NOMO-1 treated with dmso at 0.1 percent for 144 hours (cell line): ENCODE data around the gene CLDN11.

ENCODE experiments used
- DNase-seq: peaks from one replicate; lab custom pipeline; 2025; ENCODE audit not compliant: unreplicated experiment; lab: John Stamatoyannopoulos, UW

Gene CLDN11

DNA sequence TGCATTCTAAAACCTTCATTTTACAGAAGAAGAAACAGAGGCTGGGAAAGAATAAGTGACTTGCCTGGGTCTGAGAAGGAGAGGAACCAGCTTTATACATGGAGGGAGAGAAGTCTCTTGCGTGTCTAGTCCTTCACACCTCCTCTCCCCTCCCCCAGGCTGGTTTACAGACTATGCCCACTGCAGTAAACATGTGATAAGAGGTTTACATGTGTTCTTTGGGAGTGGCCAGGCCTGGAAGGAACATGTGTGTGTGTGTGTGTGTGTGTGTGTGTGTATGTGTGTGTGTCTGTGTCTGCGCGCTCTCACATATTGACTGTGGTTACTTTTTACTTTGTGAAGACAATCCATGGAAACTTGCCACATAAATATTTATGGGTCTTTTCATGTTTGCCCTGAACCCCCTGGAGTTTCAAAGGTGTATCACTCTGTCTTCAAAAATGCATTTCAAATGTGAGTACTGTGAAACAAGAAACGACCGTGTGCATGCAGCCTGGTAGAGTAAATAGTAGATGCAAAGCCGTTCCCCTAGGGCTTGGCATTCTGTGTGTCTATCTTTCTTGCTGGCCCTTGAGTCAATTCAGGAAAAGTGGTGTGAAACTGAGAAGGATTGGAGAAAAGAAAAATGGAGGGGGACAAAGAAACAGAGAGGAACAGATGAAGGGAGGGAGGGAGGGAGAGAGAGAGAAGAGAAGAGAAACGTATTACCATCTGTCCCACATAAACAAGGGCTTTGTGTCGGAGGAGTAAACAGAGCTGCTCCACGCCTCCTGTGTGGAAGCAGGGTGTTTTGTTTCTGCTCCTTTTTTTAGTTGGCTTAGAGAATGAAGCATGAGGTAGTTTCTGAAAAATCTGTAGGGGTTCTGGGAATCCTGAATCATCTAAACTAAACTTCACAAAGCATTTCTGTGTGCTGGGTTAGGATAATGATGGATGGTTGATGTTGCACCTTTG lies 51.7 kb downstream of the CLDN11 start:
- no peak for DNase-seq

DNA sequence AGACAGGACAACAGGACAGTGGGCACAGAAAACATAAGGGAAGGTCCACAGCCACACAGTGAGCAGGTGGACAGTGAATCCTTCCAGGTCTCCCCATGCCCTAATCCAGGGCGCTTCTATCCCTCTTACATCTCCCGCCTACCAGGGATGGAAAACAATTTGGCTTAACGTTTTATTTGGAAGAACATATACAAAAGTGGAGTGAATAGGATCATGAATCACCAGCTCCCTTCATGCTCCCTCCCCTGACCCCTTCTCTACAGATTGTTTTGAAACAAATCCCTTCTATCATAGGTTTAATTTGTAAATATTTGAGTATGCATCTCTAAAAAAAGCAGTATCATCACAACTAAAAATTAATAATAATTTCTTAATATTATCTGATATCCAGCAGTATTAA lies 52.5 kb downstream of the CLDN11 start:
- DNase-seq, result no peak

DNA sequence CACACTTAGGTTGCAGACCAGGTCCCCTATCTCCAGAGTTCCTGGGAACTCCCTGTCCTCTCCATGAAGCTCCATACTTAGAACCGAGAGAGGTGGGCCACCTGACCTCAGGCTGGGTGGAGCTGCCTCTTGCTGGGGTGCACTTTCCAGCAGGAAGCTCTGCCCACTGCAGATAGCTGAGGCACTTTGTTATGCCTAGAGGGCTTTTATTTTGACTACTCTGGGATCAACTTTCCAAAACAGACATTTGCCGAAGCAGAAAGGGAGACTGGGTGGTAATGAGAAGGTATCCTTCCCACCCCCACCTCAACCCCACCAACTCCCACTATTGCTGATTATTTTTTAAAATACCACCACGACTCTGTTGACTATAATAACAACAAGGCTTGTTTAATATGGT lies 54.7 kb downstream of the CLDN11 start:
- DNase-seq, result no peak

DNA sequence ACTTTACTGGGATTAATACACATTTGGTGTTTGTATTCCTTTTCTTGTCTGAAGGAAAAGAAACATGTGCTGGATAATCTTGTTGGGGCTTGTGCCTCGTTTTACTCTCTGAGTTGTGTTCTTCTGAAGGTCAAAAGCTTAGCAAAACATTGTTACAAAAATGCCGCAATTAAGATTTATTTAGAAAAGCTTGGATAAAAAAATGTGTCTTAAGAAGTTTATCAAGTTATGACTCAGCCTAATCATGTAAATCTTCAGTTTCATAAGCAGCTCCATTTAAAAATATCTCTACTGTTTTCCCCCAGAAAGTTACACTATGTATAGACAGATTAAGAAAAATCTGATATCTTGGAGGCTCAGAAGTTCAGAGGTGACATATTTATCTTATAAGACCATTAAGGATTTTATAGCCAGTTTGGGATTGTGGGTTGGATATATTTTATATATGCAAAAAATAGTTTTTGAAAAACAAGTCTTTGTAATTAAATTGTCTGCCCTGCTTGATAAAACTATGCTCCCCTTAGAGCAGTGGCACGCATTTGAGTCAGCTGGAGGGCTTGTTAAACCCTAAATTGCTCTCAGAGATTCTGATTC lies 56.5 kb downstream of the CLDN11 start:
- no peak for DNase-seq

DNA sequence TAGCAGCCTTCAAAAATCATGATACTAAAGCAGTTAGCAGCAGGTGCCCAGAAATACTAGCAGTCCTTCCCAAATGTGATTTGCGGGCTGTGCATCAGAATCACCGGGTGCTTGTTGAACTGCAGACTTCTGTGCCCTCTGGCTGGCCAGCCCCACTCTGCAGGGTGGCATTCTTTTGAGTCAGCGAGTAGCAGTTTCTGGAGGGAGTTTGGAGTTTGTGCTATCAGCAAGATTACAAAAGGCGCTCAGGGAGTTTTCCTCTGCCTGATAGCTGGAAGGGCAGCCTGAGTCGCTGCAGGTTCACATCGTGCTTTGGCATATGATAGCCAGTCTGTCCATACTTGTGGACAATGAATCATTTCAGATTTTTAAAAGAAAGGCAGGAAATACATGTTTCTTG lies 57.6 kb downstream of the CLDN11 start:
- DNase-seq, result no peak

DNA sequence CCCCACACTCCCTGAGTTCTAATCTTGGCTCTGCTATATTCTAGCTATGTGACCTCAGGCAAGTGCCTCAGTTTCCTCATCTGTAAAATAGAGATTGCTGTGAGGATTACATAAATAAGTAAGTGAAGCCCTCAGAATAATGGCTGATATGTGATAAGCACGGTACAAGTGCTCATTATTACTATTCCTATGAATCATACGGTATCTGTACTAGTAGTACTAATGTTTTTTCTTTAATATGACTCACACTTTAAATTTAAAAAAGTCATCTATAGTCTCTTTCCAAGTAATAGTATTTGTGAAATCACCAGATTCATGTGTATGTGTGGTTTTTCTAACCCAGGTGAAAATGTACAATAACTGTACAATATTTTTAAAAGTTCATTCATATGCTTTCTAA lies 58.7 kb downstream of the CLDN11 start:
- DNase-seq, result no peak

DNA sequence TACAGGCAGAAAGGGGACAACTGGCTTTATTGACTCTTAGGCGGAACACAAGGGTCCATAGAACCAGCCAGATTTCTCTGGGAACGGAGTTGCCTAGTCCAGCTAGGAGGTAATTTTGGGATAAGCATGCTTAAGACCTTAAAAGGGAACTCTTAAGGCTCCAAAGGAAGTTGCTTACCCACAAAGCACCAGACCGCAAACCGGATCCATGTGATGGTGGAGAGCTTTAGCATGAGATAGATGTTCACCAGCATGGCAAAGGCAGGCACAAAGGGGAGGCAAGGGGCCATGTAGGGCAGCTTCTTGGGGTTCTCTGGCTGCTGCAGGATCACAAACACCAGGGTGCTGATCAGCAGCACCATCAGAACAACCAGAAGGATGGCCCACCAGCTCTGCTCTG lies 61.4 kb downstream of the CLDN11 start:
- DNase-seq, result no peak

DNA sequence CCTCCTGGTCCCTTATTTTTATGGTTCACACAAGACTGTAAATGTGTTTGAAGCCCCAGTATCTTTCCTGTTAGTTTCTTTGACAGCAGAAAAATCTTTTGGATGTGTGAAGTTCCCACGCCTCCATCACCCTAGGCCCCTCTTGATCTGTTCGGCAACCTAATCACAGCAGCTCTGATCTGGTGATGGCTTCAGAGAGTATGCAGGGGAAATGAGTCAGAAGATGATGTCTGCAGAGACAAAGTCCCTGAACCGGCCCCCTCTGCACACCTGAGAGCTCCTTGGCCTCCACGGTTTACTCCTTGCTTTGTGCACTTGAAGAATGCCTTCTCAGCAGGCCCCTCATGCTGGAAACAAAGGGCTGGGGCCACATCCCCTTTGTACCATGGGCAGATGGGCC lies 63.5 kb downstream of the CLDN11 start:
- no peak for DNase-seq

DNA sequence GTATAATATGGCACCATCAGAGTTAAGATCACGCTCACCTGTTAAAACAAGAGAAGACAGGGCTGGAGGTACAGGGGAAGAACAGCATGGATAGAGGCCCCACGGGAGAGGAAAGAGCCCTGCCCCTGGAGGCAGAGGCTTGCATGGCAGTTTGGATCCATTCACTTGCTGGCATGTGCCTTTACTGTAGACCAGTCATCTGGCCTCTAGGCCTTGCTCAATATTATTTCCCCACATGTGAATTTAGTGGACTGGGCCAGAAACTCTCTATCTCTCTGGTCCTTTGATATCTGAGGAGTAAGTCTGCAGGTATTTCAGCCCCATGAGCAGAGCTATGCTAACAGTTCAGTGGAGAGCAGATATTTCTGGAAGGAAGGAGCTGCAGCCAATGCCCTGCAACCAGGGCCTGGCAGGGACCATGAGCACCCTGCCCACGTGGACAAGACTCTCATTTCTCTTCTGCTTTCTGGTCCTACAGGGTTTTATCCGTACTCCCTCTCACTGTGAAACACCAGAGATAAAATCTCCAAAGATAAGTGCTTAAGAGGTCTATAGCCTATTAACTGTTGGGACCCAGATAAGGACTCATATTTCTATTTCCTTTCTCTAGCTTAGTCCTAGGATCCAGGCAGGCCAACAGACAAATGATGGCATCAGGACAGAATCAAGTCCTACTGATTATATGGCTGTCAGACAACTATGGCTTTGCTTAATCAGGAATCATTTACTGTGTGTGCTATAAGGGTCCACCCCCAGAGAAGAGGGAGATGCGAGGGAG lies 65.0 kb downstream of the CLDN11 start:
- no peak for DNase-seq
